ENCODE measurements around the gene ASPRV1. TPM values are rescaled to one million over a fixed set of nuclear protein-coding genes. Genes with fewer than 3 reads are reported as not detected.

Gene ASPRV1
- total and polyA plus RNA-seq, 10 donors: 1.2 to 5.3 (median 3.5) TPM

GRCh38 chr2:69911985-69912563 is 49.4 kb downstream of the ASPRV1 start:
- Histone ChIP-seq H3K27ac (peak overlapping the region in 6 of 8 donors; percentile 18 to 100 (median 28)), H3K9me3 (no peaks in the 10 kb centered on the region), H3K4me3 (no peak overlapping the region), H3K27me3 (replicated peaks in 1 of 7) (no peaks in the 10 kb centered on the region), H3K36me3 (peaks cover 0 to 54% (median 29%) of the 10 kb centered on the region in 6 donors), H3K4me1 (peaks cover 13 to 43% (median 37%) of the 10 kb centered on the region in 6 donors)
- DNase-seq: no peak
- WGBS, 5 donors: 4 to 9% (median 5%) methylated on average over 2 of the region's 2 CpGs
- intact Hi-C loops (cut with DNase I; ENCODE audit: low total_unique reads): loop anchor here (5.0 kb wide), 1 partner anchor 390 kb away; the partner anchor contains the start of gene FAM136A
- TF ChIP-seq CTCF (IDR thresholded peaks at IDR 0.05 in 8 of 11, conservative IDR thresholded peaks at IDR 0.05 in 3 of 11): peak; percentile 36 to 73 (median 62)
- TF ChIP-seq POLR2A (IDR thresholded peaks at IDR 0.05): no peak

Other genes starting within 250 kb of the ASPRV1 start
- 10 to 100 TPM; 22.9 to 56.1 (median 50.0) TPM for gene ANXA4, start 219.5 kb downstream of the ASPRV1 start, total RNA-seq
- gene ANXA4, start 219.5 kb downstream of the ASPRV1 start, polyA plus RNA-seq: 10 to 100 TPM; 15.0 to 26.2 (median 20.1) TPM
- 10 to 100 TPM; 13.2 to 24.1 (median 19.8) TPM for gene GMCL1, start 132.0 kb downstream of the ASPRV1 start, total RNA-seq
- gene GMCL1, start 132.0 kb downstream of the ASPRV1 start, polyA plus RNA-seq: 1 to 10 TPM; 5.3 to 7.1 (median 7.1) TPM
- 10 to 100 TPM; 34.9 to 62.9 (median 43.3) TPM for gene SNRNP27, start 67.7 kb downstream of the ASPRV1 start, total RNA-seq
- 10 to 100 TPM; 28.0 to 41.5 (median 39.8) TPM for gene SNRNP27, start 67.7 kb downstream of the ASPRV1 start, polyA plus RNA-seq
- 100 to 1,000 TPM in 2 of 7 donors, 10 to 100 TPM in 5; 41.6 to 241 (median 90.3) TPM for gene MXD1, start 46.5 kb downstream of the ASPRV1 start, total RNA-seq
- 1 to 10 TPM; 2.7 to 7.2 (median 4.2) TPM for gene MXD1, start 46.5 kb downstream of the ASPRV1 start, polyA plus RNA-seq
- gene PCBP1, start 125.8 kb upstream of the ASPRV1 start, total RNA-seq: 100 to 1,000 TPM; 256 to 351 (median 301) TPM
- 100 to 1,000 TPM; 254 to 294 (median 278) TPM for gene PCBP1, start 125.8 kb upstream of the ASPRV1 start, polyA plus RNA-seq
- gene C2orf42, start 229.4 kb upstream of the ASPRV1 start, total RNA-seq: 10 to 100 TPM; 11.2 to 24.3 (median 20.3) TPM
- gene C2orf42, start 229.4 kb upstream of the ASPRV1 start, polyA plus RNA-seq: 10 to 100 TPM in 1 of 3 donors, 1 to 10 TPM in 2; 6.0 to 13.6 (median 9.7) TPM

Data from spleen (tissue), 11 donors.